Measurements from ENCODE around the gene ZNF792.

DNA sequence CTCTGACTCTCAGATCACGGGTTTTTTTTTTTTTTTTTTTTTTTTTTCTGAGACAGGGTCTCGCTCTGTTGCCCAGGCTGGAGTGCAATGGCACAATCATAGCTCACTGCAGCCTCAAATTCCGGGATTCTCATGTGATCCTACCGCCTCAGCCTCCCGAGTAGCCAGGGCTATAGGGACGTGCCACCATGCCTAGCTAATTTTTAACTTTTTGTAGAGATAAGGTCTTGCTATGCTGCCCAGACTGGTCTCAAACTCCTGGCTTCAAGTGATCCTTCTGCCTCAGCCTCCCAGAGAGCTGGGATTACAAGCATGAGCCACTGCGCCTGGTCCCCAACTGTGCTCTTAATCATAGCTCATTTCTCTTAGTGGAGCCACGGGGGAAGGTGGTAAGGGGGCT, 31.5 kb upstream of the ZNF792 start:
- TF ChIP-seq, protein P1, sequence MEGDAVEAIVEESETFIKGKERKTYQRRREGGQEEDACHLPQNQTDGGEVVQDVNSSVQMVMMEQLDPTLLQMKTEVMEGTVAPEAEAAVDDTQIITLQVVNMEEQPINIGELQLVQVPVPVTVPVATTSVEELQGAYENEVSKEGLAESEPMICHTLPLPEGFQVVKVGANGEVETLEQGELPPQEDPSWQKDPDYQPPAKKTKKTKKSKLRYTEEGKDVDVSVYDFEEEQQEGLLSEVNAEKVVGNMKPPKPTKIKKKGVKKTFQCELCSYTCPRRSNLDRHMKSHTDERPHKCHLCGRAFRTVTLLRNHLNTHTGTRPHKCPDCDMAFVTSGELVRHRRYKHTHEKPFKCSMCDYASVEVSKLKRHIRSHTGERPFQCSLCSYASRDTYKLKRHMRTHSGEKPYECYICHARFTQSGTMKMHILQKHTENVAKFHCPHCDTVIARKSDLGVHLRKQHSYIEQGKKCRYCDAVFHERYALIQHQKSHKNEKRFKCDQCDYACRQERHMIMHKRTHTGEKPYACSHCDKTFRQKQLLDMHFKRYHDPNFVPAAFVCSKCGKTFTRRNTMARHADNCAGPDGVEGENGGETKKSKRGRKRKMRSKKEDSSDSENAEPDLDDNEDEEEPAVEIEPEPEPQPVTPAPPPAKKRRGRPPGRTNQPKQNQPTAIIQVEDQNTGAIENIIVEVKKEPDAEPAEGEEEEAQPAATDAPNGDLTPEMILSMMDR (IDR thresholded peaks at IDR 0.05; ENCODE audit: control extremely low read depth in 1 of 3, insufficient read depth in 1 of 3, low read depth in 1 of 3, low read length in 3 of 3) = no peak
- TF ChIP-seq SRF (IDR thresholded peaks at IDR 0.05; ENCODE audit: low read depth, low read length) (no peak), GABPA (IDR thresholded peaks at IDR 0.05; ENCODE audit: borderline replicate concordance, insufficient read depth, low read length) (no peak), YY1 (IDR thresholded peaks at IDR 0.05; ENCODE audit: low read depth, low read length) (no peak), ZNF274 (IDR thresholded peaks at IDR 0.05; ENCODE audit: borderline replicate concordance, extremely low read depth, low read length) (no peak), POLR2A (IDR thresholded peaks at IDR 0.05; ENCODE audit: control extremely low read depth in 1 of 2, low read depth in 2 of 2, low read length in 2 of 2) (no peak), EP300 (IDR thresholded peaks at IDR 0.05; ENCODE audit: borderline replicate concordance in 1 of 2, low read depth in 2 of 2, low read length in 2 of 2) (no peak), SIRT6 (IDR thresholded peaks at IDR 0.05; ENCODE audit: low read length) (no peak), CHD2 (IDR thresholded peaks at IDR 0.05; ENCODE audit: low read length) (no peak)
- TF ChIP-seq, protein P2, sequence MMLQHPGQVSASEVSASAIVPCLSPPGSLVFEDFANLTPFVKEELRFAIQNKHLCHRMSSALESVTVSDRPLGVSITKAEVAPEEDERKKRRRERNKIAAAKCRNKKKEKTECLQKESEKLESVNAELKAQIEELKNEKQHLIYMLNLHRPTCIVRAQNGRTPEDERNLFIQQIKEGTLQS (IDR thresholded peaks at IDR 0.05; ENCODE audit: insufficient read depth, low read depth, low read length) = no peak

Data from H1 (cell line).